Neural cell (in vitro differentiated cells): Measurements from ENCODE around the gene JRKL. TPM values are rescaled to one million over a fixed set of nuclear protein-coding genes. Genes with fewer than 3 reads are reported as not detected.

Experiments used
- H2AFZ ChIP-seq: fragments of 200-600, 300-800 bp; sonication (generic), shearing (Covaris generic); 2 replicates; pipeline ENCODE4 v1.6.0; 2014; ENCODE audit warnings: low read depth, mild to moderate bottlenecking, antibody characterized with exemption, low read length, moderate library complexity
- H3F3A ChIP-seq: fragments of 200-600 bp; shearing (Covaris generic); 2 replicates; pipeline ENCODE4 v1.6.1; 2016; ENCODE audit warnings: mild to moderate bottlenecking, moderate library complexity, mixed read lengths, antibody characterized with exemption, low read length; ENCODE audit not compliant: insufficient read depth, poor library complexity, severe bottlenecking
- H3K27ac ChIP-seq: fragments of 200-600, 300-800 bp; sonication (generic), shearing (Covaris generic); 2 replicates; pipeline ENCODE4 v1.5.1; 2014; ENCODE audit warnings: mild to moderate bottlenecking, low read length, moderate library complexity
- H3K27me3 ChIP-seq: fragments of 300-800, 200-600 bp; sonication (generic), shearing (Covaris generic); 2 replicates; pipeline ENCODE4 v1.6.0; 2014; ENCODE audit warnings: mild to moderate bottlenecking, low read depth, low read length, moderate library complexity; ENCODE audit not compliant: insufficient read depth
- H3K36me3 ChIP-seq: fragments of 300-800, 200-600 bp; sonication (generic), shearing (Covaris generic); 2 replicates; pipeline ENCODE4 v1.5.1; 2014; ENCODE audit warnings: mild to moderate bottlenecking, antibody characterized with exemption, low read length, moderate library complexity; ENCODE audit not compliant: insufficient read depth
- H3K4me2 ChIP-seq: fragments of 300-800, 200-600 bp; sonication (generic), shearing (Covaris generic); 2 replicates; pipeline ENCODE4 v1.6.0; 2014; ENCODE audit warnings: mild to moderate bottlenecking, low read length
- H3K4me3 ChIP-seq: fragments of 300-800, 200-600 bp; sonication (generic), shearing (Covaris generic); 2 replicates; pipeline ENCODE4 v1.5.1; 2014; ENCODE audit warnings: mild to moderate bottlenecking, low read length, moderate library complexity
- H3K79me2 ChIP-seq: fragments of 200-600 bp; shearing (Covaris generic); replicated peaks from 2 replicates; pipeline ENCODE4 v1.6.0; 2014; ENCODE audit warnings: mild to moderate bottlenecking, low read length, moderate library complexity; ENCODE audit not compliant: insufficient read depth
- H3K9ac ChIP-seq: fragments of 300-800, 200-600 bp; sonication (generic), shearing (Covaris generic); 2 replicates; pipeline ENCODE4 v1.6.1; 2016; ENCODE audit warnings: mild to moderate bottlenecking, low read length, mixed read lengths
- H3K9me2 ChIP-seq: fragments of 200-600 bp; shearing (Covaris generic); 2 replicates; pipeline ENCODE4 v1.6.1; 2016; ENCODE audit warnings: mild to moderate bottlenecking, low read length, mixed read lengths; ENCODE audit not compliant: insufficient read depth
- H3K9me3 ChIP-seq: fragments of 200-600, 300-800 bp; sonication (generic), shearing (Covaris generic); 2 replicates; pipeline ENCODE4 v1.6.1; 2016; ENCODE audit warnings: mild to moderate bottlenecking, mixed run types, low read length, moderate library complexity, mixed read lengths
- H4K20me1 ChIP-seq: fragments of 200-600 bp; shearing (Covaris generic); 2 replicates; pipeline ENCODE4 v1.6.1; 2016; ENCODE audit warnings: mild to moderate bottlenecking, mixed run types; ENCODE audit not compliant: insufficient read depth
- CTCF ChIP-seq: fragments of 450-650 bp; IDR thresholded peaks from 2 replicates; pipeline ENCODE4 v1.5.1; 2014; ENCODE audit warnings: antibody characterized with exemption, mild to moderate bottlenecking, moderate library complexity; ENCODE audit not compliant: poor library complexity, severe bottlenecking
- EP300 ChIP-seq: fragments of 450-650 bp; conservative IDR thresholded peaks from 2 replicates; pipeline ENCODE4 v1.6.1; 2014; ENCODE audit warnings: antibody characterized with exemption, mild to moderate bottlenecking, moderate library complexity; ENCODE audit not compliant: poor library complexity, severe bottlenecking
- EZH2 ChIP-seq: fragments of 200-600, 300-800 bp; shearing (Covaris generic), sonication (generic); IDR thresholded peaks from 2 replicates; pipeline ENCODE4 v1.6.1; 2014; ENCODE audit warnings: antibody characterized with exemption, low read length, borderline replicate concordance, mild to moderate bottlenecking; ENCODE audit not compliant: insufficient read depth, poor library complexity, severe bottlenecking
- MXI1 ChIP-seq: fragments of 450-650 bp; conservative IDR thresholded peaks from 2 replicates; pipeline ENCODE4 v1.6.1; 2014; ENCODE audit warnings: antibody characterized with exemption, mild to moderate bottlenecking; ENCODE audit not compliant: poor library complexity, severe bottlenecking
- POLR2AphosphoS5 ChIP-seq: IDR thresholded peaks from 2 replicates; pipeline ENCODE4 v1.6.1; 2012
- RAD21 ChIP-seq: fragments of 450-650 bp; conservative IDR thresholded peaks from 2 replicates; pipeline ENCODE4 v1.6.1; 2014; ENCODE audit warnings: antibody characterized with exemption, mild to moderate bottlenecking, moderate library complexity
- REST ChIP-seq: IDR thresholded peaks from 2 replicates; pipeline ENCODE4 v1.6.1; 2012; ENCODE audit warnings: borderline replicate concordance
- SMC3 ChIP-seq: fragments of 450-650 bp; conservative IDR thresholded peaks from 2 replicates; pipeline ENCODE4 v1.6.1; 2014; ENCODE audit warnings: antibody characterized with exemption, mild to moderate bottlenecking, moderate library complexity; ENCODE audit not compliant: poor library complexity
- TAF1 ChIP-seq: IDR thresholded peaks from 2 replicates; pipeline ENCODE4 v1.6.1; 2012; ENCODE audit warnings: low read depth
- polyA plus RNA-seq: library from polyadenylated mRNA; depleted of rRNA; stranded (reverse); fragments of >200 nt; gene quantifications from 2 replicates; pipeline ENCODE4 v1.2.3, GENCODE V29; 2014

JRKL gene
- polyA plus RNA-seq, 1 donor from 2014 or later, result 3.1 TPM

GRCh38 chr11:96393753-96394348 is 4.0 kb downstream of the JRKL start:
- Histone ChIP-seq H3K79me2 (peaks cover 5% of the 10 kb centered on the region), H3K36me3 (no peaks in the 10 kb centered on the region), H3K4me3 (no peak overlapping the region), H4K20me1 (no peaks in the 10 kb centered on the region), H3F3A (no peaks in the 10 kb centered on the region), H2AFZ (no peak overlapping the region), H3K9me3 (no peaks in the 10 kb centered on the region), H3K4me2 (no peak overlapping the region), H3K27ac (no peak overlapping the region), H3K27me3 (no peaks in the 10 kb centered on the region), H3K9me2 (no peaks in the 10 kb centered on the region), H3K9ac (no peak overlapping the region)
- no peak for TF ChIP-seq REST
- peak; percentile 77 for TF ChIP-seq RAD21
- TF ChIP-seq EP300, result no peak
- no peak for TF ChIP-seq MXI1
- TF ChIP-seq SMC3, result peak; percentile 78
- TF ChIP-seq EZH2, result no peak
- no peak for TF ChIP-seq TAF1
- TF ChIP-seq CTCF, result peak; percentile 79
- no peak for TF ChIP-seq POLR2AphosphoS5

GRCh38 chr11:96394773-96395172 is 5.0 kb downstream of the JRKL start:
- Histone ChIP-seq H3K9me3 (no peaks in the 10 kb centered on the region), H3K27ac (no peak overlapping the region), H4K20me1 (no peaks in the 10 kb centered on the region), H3K36me3 (no peaks in the 10 kb centered on the region), H3K4me3 (no peak overlapping the region), H3K27me3 (no peaks in the 10 kb centered on the region), H3F3A (no peaks in the 10 kb centered on the region), H3K9ac (no peak overlapping the region), H3K4me2 (no peak overlapping the region), H3K79me2 (no peaks in the 10 kb centered on the region), H2AFZ (no peak overlapping the region), H3K9me2 (no peaks in the 10 kb centered on the region)
- TF ChIP-seq POLR2AphosphoS5 (no peak), EP300 (no peak), CTCF (no peak), EZH2 (no peak), RAD21 (no peak), MXI1 (no peak), SMC3 (no peak), TAF1 (no peak), REST (no peak)
